NOMO-1 treated with DMSO at 0.1 percent for 48 hours (cell line): ENCODE data around the gene ATP5MC3.
A peak's percentile ranks its signal among the peaks of the same experiment; 100 is the strongest.
"Not testable (repeated sequence)": the region's sequence is repeated elsewhere in the genome, so short reads cannot be mapped to it uniquely, and the experiment has no call there.

Source experiments
- DNase-seq: peaks from one replicate; lab custom pipeline; 2025; ENCODE audit not compliant: unreplicated experiment; lab: John Stamatoyannopoulos, UW

Gene ATP5MC3

DNA sequence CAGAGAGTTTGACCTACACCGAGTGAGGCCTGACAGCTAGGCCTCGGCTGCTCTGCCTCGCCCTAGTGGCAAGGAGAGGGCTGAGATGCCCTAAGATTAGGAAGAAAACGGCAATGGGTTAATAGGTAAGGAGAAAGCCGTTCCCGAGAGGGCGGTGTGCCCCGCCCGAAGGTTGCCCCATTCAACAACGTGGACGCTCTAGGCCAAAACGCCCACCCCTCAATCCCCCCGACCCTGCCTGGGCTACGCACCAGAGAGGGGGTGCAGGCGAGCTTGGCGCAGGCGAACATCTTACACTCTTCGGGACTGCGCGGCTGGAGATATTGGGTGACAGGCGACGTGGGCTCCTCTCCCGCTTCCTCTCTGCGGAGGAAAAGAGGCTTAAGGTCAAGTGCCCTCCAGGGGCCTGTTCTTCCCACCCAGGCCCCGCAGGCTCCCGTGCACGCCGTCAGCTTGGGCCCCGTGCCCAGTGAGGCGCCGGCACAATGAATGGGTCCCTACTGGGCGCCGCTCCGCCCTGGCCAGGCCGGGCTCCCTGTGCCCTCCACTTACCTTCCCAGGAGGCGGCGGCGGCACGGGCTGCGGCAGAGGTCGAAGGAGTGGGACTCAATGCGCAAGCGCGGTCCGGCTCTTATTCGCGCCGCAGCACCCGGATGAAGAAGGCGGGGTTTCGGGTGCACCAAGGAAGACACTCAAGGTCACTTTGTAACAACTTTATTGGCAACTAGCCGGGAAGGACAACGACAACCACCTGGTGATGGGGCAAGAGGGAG lies at the start of gene ATP5MC3:
TSS of gene ATP5MC3 (minus strand) at position 607 of the 773 bp plus-strand sequence. CDS start at position 290, 317 bp downstream.
- DNase-seq: peak; percentile 83

DNA sequence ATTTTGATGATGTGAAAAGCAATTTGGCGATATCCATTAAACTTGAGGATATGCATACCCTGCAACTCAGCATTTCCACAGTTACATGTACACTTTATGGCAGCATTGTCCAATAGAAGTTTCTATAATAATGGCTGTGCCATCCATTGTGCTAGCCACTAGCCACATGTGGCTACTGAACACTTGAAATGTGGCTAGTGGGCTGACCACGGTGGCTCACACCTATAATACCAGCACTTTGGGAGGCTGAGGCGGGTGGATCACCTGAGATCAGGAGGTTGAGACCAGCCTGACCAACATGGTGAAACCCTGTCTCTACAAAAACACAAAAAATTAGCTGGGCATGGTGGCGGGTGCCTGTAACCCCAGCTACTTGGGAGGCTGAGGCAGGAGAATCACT lies 47.1 kb upstream of the ATP5MC3 start:
- not testable (repeated sequence) for DNase-seq

DNA sequence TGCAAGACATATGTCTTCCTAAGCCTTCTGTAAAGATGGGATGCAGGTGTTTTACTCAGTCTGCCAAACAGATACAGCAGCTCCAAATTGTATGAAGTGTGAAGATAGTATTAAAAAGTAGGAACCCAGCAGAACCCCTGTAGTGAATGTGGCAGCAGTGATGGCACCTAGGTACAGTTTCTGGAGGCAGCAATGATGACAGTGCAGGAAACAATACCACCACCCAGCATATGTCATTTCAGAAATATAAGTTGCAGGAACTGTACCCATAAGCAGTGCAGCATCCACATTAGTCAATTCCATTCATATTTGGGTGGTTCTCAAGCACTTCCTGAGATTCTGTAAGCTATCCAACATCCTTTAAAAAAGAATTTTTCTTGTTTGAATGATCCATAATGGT lies 46.7 kb upstream of the ATP5MC3 start:
- DNase-seq: no peak

DNA sequence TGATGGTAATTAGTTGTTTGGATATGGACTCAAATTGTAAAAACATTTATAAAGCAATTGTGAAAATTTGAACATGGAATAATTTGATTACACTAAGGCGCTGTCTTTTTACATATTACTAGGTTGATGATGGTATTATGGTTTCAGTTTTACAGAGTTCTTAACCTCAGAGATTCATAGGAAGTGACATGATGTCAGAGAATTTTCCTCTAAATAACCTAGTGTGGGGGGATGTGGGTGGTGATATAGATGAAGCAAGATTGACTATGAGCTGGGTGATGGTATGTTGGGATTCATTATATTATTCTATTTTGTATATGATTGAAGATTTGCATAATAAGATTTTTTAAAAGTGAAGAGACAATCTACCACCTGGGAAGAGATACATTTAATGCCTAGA lies 45.9 kb upstream of the ATP5MC3 start:
- no peak for DNase-seq

DNA sequence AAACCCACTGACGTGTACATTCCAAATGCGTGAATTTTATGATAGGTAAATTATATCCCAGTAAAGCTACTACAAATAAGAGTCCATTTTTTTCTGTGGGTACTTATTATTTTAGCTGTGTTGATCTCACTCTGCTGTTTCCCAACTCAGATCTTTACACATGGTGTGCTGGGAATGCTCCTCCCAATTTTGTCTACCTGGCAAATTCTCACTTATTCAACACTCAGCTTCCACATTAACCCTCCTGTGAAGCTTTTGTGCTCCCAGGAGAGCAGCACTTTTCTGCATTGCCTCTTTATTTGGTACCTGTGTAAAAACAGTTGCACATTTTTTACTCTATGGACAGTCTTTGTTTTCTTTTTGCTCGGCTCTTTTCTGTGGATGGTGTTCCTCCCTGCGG lies 38.6 kb upstream of the ATP5MC3 start:
- no peak for DNase-seq

DNA sequence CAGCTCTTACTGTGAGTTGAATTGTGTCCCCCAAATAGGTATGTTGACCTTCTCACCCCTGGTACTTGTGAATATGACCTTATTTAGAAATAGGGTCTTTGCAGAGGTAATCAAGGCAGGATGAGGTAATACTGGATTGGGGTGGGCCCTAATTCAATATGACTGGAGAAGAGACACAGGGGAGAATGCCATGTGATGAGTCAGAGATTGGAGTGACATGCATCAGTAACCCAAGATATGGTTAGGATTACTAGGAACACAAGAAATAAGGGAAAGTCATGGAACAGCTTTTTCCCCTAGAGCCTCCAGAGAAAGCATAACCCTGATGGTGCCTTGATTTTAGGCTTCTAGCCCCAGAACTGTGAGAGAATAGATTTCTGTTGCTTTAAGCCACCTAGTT lies 37.0 kb upstream of the ATP5MC3 start:
- no peak for DNase-seq

DNA sequence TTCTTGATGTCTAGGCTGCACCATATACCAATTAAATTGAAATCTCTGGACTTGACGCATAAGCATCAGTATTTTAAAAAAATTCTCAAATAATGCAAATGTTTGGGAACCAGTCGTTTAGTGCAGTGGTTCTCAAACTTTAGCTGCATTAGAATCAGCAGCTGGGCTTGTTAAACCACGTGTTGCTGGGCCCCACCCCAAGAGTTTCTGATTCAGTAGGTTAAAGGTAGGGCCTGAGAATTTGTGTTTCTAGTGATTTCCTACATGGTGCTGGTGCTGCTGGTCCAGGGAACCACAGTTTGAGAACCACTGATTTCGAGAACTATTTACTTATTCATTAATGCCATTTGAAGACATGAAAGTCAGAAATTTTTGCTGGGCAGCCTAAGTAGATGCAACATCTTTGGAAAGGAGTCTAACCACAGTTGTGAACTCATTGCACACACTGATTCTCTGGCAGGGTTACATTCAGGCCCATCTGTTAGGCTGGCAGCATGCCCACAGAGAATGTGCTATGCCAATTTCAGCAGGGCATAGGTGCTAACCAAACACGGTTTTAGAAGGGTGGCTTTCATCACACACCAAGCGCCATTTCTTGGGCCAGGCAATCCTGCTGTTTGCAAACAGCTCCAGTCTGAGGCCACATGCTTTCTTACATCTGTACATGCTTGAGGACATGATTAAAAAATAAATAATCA lies 26.4 kb upstream of the ATP5MC3 start:
- no peak for DNase-seq

DNA sequence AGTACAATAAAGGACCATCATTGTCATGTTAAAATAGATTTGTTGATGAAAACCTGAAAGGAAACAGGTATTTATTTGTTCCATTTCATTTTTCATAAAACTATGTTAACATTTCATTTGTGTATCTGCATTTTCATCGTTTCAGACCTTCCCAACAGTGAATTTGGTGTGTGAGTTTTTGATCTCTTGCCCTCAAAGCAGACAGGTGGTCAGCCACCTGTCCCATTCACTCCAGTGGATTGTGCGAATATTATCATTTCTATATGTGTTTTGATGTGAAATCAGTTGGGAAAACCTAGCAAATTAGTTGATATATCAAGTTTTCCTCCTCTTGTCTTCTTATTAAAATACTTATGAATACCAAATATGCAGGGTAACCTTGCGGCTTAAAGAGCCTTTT lies 25.4 kb upstream of the ATP5MC3 start:
- no peak for DNase-seq

DNA sequence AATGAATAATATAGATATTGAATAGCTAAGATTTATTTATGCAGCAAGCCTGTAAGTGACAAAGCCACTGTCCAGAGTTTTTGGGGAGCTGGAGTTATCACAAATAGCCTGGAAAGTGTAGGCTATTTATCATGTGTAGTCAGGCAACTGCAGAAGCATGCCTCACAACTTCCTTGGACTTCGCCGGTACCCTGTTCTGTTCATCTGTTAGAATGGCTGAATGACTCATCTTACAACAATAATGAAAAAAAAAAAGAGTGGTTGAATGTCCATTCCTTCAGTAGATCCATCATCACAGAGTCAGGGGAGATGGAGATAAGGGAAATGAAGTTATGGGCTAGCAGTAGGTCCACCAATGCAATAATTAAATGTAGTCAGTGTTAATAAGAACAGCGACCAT lies 24.0 kb upstream of the ATP5MC3 start:
- no peak for DNase-seq

DNA sequence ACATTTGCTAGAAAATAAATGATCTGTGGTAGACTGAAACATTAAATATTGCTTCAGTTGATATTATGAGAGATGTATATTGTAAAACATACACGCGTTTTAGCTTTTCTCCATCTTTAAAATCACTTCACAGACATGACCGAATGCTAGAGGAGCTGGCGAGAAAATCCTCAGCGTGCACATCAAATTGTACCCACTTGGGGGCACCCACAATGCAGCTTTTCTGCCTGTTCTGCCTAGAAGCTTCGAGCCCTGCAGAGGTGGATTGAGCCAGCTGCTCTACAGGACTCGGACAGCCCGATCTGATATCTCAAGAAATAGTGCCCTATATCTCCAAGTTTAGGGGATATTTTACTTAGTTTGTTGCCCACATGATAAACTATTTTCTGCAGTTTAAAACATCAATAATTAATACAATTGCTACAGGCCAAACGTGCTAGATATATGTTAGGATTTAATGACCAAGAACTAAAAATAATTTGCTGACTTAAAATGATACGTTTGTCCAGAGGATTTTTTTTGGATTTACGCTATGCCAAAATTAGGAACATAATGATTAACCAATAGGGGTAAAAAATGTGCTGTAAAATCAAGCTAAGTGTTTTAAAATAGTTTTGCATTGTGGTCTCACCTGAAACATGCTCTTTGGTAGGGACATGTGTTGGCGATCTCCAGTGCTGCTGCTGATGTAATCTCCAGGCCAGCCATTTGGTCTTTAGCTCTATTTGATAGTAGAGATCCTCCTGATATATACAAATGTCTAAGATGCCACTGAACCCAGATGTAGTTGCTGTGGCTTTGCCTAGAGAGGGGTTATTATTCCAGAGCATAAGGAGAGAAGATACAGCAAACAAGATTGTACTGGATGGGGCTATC lies 22.3 kb upstream of the ATP5MC3 start:
- peak; percentile 21 for DNase-seq

DNA sequence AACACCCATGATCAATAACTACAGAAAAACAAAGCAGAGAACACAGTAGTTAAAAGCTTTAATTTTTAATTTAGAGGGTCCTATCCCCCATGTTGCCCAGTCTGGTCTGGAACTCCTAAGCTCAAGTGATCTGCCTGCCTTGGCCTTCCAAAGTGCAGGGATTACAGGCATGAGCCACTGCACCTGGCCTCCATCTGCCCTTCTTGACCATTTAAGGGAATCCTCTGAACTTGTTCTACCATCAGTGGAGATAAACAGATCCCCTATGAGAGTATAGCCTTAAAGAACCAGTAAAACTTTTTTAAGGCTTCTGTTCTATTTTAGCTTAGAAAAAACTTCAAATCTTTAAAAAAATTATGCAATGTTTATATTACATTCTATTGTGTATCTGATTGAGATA lies 13.5 kb upstream of the ATP5MC3 start:
- no peak for DNase-seq

DNA sequence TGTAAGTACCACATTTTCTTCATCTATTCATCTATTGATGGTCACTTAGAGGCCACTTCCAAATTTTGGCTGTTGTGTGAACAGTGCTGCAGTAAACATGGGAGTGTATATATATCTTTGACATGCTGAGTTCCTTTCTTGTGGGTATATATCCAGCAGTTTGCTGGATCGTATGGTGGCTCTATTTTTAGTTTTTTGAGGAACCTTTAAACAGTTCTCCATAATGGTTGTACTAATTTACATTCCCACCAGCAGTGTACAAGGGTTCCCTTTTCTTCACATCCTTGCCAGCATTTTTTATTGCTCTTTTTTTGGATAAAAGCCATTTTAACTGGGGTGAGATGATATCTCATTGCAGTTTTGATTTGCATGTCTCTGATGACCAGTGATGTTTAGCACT lies 7.3 kb upstream of the ATP5MC3 start:
- DNase-seq: no peak

DNA sequence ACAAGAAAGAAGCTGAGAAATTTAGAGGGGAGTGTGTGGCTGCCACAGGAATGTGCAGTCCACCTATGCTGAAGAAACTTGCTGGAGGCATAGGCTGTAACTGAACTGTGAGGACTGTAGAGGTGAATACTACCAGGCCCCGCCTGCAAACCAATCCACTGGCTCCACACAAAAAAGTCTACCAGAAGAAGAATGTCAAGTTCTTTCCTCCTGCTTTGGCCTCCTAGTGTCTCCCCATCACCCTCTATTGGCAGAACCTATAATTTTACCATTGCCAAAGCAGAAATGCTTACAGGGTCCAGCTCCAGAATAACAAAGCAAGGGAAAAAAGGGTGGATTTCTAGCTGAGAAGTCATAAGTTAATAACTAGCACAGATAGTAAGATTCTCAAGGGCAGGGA lies 5.9 kb upstream of the ATP5MC3 start:
- DNase-seq: no peak

DNA sequence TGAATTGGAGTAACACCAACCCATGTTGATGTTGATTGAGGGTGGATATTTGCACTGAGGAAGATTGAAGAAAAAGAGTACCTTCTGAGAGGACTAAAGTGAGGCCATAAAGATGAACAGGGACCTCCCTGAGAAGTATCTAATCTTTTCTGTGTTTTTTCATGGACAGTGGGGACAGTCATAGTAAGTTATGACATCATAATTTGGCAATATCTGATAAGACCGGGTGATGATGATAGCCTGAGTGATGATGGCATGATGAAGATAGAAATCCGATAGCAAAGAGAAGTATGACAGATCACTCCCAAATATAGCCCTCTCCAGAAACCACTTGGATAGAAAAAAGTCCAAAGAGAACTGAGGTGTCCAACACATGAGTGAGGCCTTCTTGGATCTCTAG lies 2.2 kb upstream of the ATP5MC3 start:
- DNase-seq: no peak

DNA sequence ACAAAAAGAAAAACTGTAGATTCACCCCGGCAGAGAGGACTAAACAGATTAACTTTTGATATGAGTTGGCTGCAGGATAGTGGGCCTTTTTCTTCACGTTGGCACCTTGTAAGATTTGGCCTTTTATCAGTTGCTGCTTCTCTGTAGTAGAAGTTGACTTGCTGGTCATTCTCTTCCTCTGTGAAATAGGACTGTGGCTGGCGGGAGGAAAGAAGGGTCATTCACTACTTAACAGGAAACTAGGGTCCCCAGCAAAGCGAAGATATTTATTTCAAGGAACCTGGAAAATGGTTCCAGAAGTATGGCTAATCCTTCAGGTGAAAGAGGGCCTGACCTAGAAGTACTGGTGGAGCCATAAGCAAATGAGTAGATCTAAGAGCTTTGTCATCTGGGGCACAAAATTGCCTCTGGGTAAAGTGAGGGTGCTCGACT lies 383 bp upstream of the ATP5MC3 start:
- no peak for DNase-seq

DNA sequence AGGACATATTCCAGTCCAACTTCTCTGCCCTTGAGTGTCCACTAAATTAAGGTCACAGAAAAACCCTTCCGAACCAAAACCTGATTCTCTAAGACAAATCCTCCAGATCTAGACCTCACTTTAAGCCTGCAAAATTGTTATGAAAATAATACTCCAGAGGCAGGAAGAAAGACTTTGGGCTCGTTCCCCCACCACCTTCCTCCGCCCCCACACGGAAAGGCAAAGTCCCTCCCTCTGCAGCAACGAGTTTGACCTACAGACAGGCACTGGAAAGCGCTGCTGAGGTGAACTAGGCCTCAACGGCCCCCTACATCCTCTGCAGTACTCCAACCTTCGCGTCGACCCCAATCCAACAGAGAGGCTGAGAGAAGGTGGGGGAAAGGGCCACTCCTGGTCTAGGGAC lies 808 bp downstream of the ATP5MC3 start:
- DNase-seq: peak; percentile 57

DNA sequence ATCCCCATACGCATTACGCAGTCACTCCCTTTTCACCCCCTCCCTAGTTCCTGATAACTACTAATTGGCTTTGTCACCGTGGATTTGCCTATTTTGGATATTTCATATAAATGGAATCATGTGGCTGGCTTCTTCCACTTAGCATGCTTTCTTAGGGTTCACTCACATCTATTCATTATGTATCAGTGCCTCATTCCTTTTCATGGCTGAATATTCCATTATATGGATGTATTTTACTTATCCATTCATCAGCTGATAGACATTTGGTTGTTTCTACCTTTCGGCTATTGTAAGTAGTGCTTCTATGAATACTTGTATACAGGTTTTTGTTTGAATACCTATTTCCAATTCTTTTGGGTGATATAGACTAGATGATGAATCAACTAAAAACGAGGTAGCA lies 4.9 kb downstream of the ATP5MC3 start:
- no peak for DNase-seq

DNA sequence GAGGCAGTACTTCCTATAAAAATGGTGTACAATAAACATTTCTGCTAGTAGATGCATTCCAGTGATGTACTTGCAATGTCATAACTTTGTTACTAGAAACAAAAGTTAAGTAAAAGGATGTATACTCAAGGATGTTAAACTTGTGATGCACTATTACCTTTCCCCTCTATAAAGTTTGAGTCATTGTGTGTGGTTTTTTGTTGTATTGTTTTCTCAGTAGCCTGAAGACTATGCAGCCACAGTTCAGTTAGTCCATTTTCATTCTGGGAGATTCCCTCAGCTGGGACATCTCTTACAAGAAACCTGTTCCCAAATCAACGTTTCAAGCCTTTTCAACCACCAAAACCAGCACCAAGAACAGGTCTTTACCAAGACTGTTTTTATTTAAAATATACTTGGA lies 5.6 kb downstream of the ATP5MC3 start:
- DNase-seq: no peak

DNA sequence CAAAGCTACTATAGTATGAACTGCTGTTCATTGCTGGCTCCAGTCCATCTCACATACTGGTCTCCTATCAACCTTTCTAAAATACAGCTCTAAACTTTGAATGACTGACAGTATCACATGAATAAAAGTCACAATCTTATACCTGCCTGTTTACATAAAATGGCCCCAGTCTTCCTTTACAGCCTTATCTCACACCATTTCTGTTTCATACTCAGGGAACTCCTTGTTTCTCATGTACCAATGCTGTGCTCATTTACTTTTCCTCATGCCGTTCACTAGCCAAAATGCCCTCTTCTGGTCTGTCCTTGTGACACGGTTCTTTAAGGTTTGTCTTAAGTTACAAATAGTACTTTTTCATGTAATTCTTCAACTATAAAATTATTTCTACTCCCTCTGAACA lies 6.2 kb downstream of the ATP5MC3 start:
- no peak for DNase-seq

DNA sequence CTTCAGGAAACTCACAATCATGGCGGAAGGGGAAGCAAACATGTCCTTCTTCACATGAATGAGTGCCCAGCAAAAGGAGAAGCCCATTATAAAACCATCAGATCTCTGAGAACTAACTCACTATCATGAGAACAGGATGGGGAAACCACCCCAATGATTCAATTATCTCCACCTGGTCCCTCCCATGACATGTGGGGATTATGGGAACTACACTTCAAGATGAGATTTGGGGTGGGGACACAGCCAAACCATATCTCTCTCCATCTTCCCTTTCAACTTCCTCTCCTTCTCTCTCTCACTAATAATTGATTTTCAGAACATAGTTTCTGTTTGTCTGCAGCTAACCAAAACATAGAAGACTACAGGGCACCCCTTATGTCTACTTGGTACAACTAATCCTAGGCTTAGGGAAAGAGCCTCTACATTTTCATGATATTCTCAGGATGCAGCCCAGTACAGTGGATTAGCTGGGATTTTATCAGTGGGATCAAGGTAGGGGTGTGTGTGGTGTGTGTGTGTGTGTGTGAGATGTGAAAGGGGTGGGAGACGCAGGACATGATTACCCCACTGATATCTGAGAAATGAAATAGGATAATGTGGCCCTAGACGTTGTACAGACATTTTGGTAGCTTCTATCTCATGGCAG lies 10.7 kb downstream of the ATP5MC3 start:
- peak; percentile 39 for DNase-seq

DNA sequence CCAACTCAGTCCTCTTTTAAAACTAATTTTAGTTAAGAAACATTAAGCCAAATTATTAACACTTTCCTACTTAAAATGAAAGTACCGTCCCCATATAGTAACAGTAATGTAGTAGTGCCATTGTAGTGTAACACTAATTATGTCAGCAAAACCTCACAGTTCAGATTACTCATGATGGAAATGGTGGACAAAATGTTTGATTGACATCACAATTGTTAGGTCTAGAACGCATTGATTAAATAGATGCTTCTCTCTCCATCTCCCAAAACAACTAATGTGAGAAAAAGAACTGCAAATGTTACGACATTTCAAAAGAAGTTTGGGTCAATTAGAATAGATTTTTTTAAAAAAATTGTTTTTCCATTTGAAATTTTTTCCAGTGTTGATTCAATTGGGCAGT lies 12.3 kb downstream of the ATP5MC3 start:
- no peak for DNase-seq
